Lower lobe of right lung (tissue), 2 donors: ENCODE results near the gene ENTPD6. TPM values are rescaled to one million over a fixed set of nuclear protein-coding genes. Genes with fewer than 3 reads are reported as not detected.

Experiments
- ATAC-seq, 2 donors: fragments of 200-7000 bp; cut with Tn5 transposase; one replicate each; pipeline ENCODE4 v1.9.1; 2020 to 2022; ENCODE audit warnings: mild to moderate bottlenecking in 2 of 2, moderate library complexity in 2 of 2
- DNase-seq: peaks from one replicate; pipeline ENCODE4 v3.0.0-alpha.2; 2020
- H3K27ac ChIP-seq: fragments of 200-600 bp; one replicate; pipeline ENCODE4 v1.8.0; 2022
- H3K27me3 ChIP-seq: fragments of 200-600 bp; one replicate; pipeline ENCODE4 v1.8.0; 2022; ENCODE audit warnings: low read depth
- H3K36me3 ChIP-seq: fragments of 200-600 bp; one replicate; pipeline ENCODE4 v1.8.0; 2022; ENCODE audit warnings: mild to moderate bottlenecking
- H3K4me1 ChIP-seq: fragments of 200-600 bp; one replicate; pipeline ENCODE4 v1.8.0; 2022
- H3K4me3 ChIP-seq: fragments of 200-600 bp; one replicate; pipeline ENCODE4 v1.8.0; 2022; ENCODE audit warnings: mild to moderate bottlenecking
- H3K9me3 ChIP-seq: fragments of 200-600 bp; one replicate; pipeline ENCODE4 v1.8.0; 2022
- CTCF ChIP-seq: fragments of 200-600 bp; IDR thresholded peaks from one replicate; pipeline ENCODE4 v1.8.0; 2022; ENCODE audit warnings: antibody characterized with exemption, mild to moderate bottlenecking
- intact Hi-C: fragments of 100-400 bp; cut with DNase I; formaldehyde crosslinking; loops from one replicate; pipeline ENCODE4 v1.11.0; 2022
- total RNA-seq: library from RNA; stranded (reverse); fragmentation: NEBNext Ultra II Directional; extraction: Animal tissue kit (Norgen Biotek cat#: 25700); gene quantifications from one replicate; pipeline ENCODE4 v1.2.1, GENCODE V29; 2021
- donor health status: DM: no; HTN: yes; CAD: no; lungs with severe emphysema.

ENTPD6 gene
- total RNA-seq, 1 donor from 2014 or later: 64.5 TPM

GRCh38 chr20:25247956-25248785 lies 52.7 kb downstream of the ENTPD6 start, which contains the start of gene PYGB:
PYGB (plus strand) TSS chr20:25248085; CDS start chr20:25248179, 94 bp downstream.
- Histone ChIP-seq H3K9me3 (no peaks in the 10 kb centered on the region), H3K4me1 (peaks cover 38% of the 10 kb centered on the region), H3K27ac (peak within 1 kb of the TSS; percentile 88), H3K4me3 (peak within 1 kb of the TSS; percentile 95), H3K27me3 (no peaks in the 10 kb centered on the region), H3K36me3 (no peaks in the 10 kb centered on the region)
- intact Hi-C loops: no loop called here
- TF ChIP-seq CTCF: no peak
- ATAC-seq: peak; percentile 97
- DNase-seq: peak; percentile 90

GRCh38 chr20:25248786-25249172 lies 53.3 kb downstream of the ENTPD6 start:
- ATAC-seq (no peak), DNase-seq (no peak)
- Histone ChIP-seq H3K27me3 (no peaks in the 10 kb centered on the region), H3K4me1 (peaks cover 38% of the 10 kb centered on the region), H3K27ac (peak overlapping the region; percentile 88), H3K36me3 (no peaks in the 10 kb centered on the region), H3K4me3 (peak overlapping the region; percentile 95), H3K9me3 (no peaks in the 10 kb centered on the region)
- TF ChIP-seq CTCF: no peak
- intact Hi-C loops: no loop called here

- no peak for TF ChIP-seq CTCF
- no peak for ATAC-seq
- Histone ChIP-seq H3K4me1 (peaks cover 38% of the 10 kb centered on the region), H3K9me3 (no peaks in the 10 kb centered on the region), H3K27me3 (no peaks in the 10 kb centered on the region), H3K4me3 (peak overlapping the region; percentile 95), H3K36me3 (no peaks in the 10 kb centered on the region), H3K27ac (no peak overlapping the region)
- DNase-seq: no peak
- intact Hi-C loops: no loop called here
Measured at GRCh38 chr20:25249198-25249931, 53.9 kb downstream of the ENTPD6 start.

- Histone ChIP-seq H3K4me1 (peaks cover 48% of the 10 kb centered on the region), H3K36me3 (no peaks in the 10 kb centered on the region), H3K27me3 (no peaks in the 10 kb centered on the region), H3K4me3 (no peak overlapping the region), H3K27ac (no peak overlapping the region), H3K9me3 (no peaks in the 10 kb centered on the region)
- DNase-seq (no peak), ATAC-seq (no peak)
- TF ChIP-seq CTCF: no peak
- intact Hi-C loops: no loop called here
Measured at GRCh38 chr20:25250508-25250907, 55.0 kb downstream of the ENTPD6 start.

GRCh38 chr20:25251019-25251418 lies 55.5 kb downstream of the ENTPD6 start:
- ATAC-seq (no peak), DNase-seq (no peak)
- no peaks in the 10 kb centered on the region for H3K9me3 ChIP-seq
- no peaks in the 10 kb centered on the region for H3K36me3 ChIP-seq
- no peak for TF ChIP-seq CTCF
- peaks cover 53% of the 10 kb centered on the region for H3K4me1 ChIP-seq
- no peak overlapping the region for H3K27ac ChIP-seq
- no peaks in the 10 kb centered on the region for H3K27me3 ChIP-seq
- H3K4me3 ChIP-seq: no peak overlapping the region
- intact Hi-C loops: no loop called here
